ENCODE measurements around the gene P2RY8.

GRCh38 chrX:1451661-1452515 is 85.1 kb downstream of the P2RY8 start:
- TF ChIP-seq TAF1 (IDR thresholded peaks at IDR 0.05; ENCODE audit: borderline replicate concordance, insufficient read depth, low read length): no peak
- no peak for TF ChIP-seq REST (IDR thresholded peaks at IDR 0.05; ENCODE audit: insufficient read depth in 1 of 2, low read depth in 2 of 2, low read length in 2 of 2)
- TF ChIP-seq POLR2AphosphoS5 (IDR thresholded peaks at IDR 0.05; ENCODE audit: low read depth, low read length): no peak
